Ascending aorta (tissue), 2 donors: ENCODE results near the gene EXOC7. TPM values are rescaled to one million over a fixed set of nuclear protein-coding genes. Genes with fewer than 3 reads are reported as not detected.
A peak's percentile ranks its signal among the peaks of the same experiment; 100 is the strongest.

Source experiments
- DNase-seq, 2 donors: peaks; one replicate each; pipeline ENCODE4 v3.0.0-alpha.2; 2019; ENCODE audit warnings: low spot score in 2 of 2
- H3K27ac ChIP-seq, 2 donors: fragments of 200-600 bp; sonication (generic); one replicate each; pipeline ENCODE4 v1.5.1; 2016 to 2017; ENCODE audit warnings: mild to moderate bottlenecking in 1 of 2
- H3K27me3 ChIP-seq: fragments of 200-600 bp; sonication (generic); one replicate; pipeline ENCODE4 v1.5.1; 2017
- H3K36me3 ChIP-seq, 2 donors: fragments of 200-600 bp; sonication (generic); one replicate each; pipeline ENCODE4 v1.5.1; 2016
- H3K4me1 ChIP-seq, 2 donors: fragments of 200-600 bp; sonication (generic); one replicate each; pipeline ENCODE4 v1.5.1; 2016 to 2017; ENCODE audit warnings: mild to moderate bottlenecking in 1 of 2
- H3K4me3 ChIP-seq, 2 donors: fragments of 200-600 bp; sonication (generic); one replicate each; pipeline ENCODE4 v1.5.1; 2016 to 2017; ENCODE audit warnings: mild to moderate bottlenecking in 1 of 2
- H3K9me3 ChIP-seq, 2 donors: fragments of 200-600 bp; sonication (generic); one replicate each; pipeline ENCODE4 v1.5.1; 2016
- intact Hi-C: fragments of 100-400 bp; cut with DNase I; formaldehyde crosslinking; loops from one replicate; pipeline ENCODE4 v1.15.1; 2023
- total RNA-seq: library from RNA; depleted of rRNA; stranded (reverse); fragments of >200 nt; gene quantifications from one replicate; pipeline ENCODE4 v1.1.0, GENCODE V29; 2016
- TF ChIP-seq, protein P1 (sequence below), 3 experiments: fragments of 200-600 bp in 2 of 3; fragments of 450-650 bp in 1 of 3; sonication (generic) in 2 of 3; IDR thresholded peaks; one replicate each; pipeline ENCODE4 v1.5.1; 2016 to 2019; ENCODE audit warnings: antibody characterized with exemption in 3 of 3, mild to moderate bottlenecking in 1 of 3, moderate library complexity in 1 of 3

The EXOC7 gene
- total RNA-seq, 1 donor from 2014 or later, result 123 TPM

DNA sequence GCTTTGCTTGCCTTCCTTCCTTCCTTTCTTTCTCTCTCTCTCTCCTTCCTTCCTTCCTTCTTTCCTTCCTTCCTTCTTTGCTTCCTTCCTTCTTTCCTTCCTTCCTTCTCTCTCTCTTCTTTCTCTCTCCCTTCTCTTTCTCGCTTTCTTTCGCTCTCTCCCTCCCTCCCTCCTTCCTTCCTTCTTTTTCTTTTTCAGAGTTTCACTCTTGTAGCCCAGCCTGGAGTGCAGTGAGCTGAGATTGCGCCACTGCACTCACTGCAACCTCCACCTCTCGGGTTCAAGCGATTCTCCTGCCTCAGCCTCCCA, 19.6 kb upstream of the EXOC7 start:
- intact Hi-C loops, result loop anchor here (5.0 kb wide), 1 partner anchor 174 kb away; no protein-coding TSS in a partner anchor
- H3K27ac ChIP-seq, result no peak overlapping the region
- DNase-seq, result no peak
- H3K9me3 ChIP-seq, result no peaks in the 10 kb centered on the region
- no peaks in the 10 kb centered on the region for H3K27me3 ChIP-seq
- TF ChIP-seq, protein P1, sequence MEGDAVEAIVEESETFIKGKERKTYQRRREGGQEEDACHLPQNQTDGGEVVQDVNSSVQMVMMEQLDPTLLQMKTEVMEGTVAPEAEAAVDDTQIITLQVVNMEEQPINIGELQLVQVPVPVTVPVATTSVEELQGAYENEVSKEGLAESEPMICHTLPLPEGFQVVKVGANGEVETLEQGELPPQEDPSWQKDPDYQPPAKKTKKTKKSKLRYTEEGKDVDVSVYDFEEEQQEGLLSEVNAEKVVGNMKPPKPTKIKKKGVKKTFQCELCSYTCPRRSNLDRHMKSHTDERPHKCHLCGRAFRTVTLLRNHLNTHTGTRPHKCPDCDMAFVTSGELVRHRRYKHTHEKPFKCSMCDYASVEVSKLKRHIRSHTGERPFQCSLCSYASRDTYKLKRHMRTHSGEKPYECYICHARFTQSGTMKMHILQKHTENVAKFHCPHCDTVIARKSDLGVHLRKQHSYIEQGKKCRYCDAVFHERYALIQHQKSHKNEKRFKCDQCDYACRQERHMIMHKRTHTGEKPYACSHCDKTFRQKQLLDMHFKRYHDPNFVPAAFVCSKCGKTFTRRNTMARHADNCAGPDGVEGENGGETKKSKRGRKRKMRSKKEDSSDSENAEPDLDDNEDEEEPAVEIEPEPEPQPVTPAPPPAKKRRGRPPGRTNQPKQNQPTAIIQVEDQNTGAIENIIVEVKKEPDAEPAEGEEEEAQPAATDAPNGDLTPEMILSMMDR (IDR thresholded peaks at IDR 0.05), result no peak
- no peaks in the 10 kb centered on the region for H3K36me3 ChIP-seq
- H3K4me1 ChIP-seq, result peaks cover 7% of the 10 kb centered on the region in 2 donors
- no peak overlapping the region for H3K4me3 ChIP-seq

DNA sequence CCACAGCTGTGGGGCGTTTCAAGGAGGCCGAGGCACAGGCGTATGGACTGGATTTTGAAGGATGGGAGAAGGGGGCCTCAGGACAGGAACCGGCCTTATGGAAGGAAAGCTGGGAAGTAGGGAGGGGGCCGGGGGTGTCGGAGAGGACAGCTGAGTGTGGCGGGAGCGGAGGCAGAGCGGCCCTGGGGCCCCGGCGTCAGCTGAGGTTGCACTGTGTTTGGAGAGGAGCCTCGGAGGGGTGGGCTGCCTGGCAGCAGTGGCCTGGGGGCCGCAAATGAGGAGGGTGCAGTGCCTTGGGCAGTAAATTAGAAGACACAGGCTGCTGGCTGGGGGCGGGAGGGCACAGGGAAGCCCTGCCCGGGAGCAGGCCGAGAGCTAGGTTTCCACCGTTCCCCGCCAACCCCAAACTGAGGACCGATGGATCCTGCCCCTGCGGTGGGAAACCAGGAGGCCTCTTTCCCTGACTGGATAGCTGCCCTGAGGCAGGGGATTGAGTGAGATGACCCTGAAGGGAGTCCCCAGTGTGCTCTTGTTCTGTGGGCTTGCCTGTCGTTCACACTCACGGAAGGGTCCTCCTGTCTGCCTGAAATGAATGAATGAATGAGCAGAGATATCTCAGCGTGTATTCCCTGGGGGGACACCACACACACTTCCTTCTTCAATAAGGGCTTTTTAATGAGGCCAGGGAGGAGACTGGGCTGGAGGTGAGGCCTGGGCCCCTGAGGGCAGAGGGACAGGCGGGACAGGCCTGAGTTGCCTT, 19.0 kb upstream of the EXOC7 start:
- no peak overlapping the region for H3K4me3 ChIP-seq
- intact Hi-C loops, result loop anchor here (5.0 kb wide), 1 partner anchor 175 kb away; no protein-coding TSS in a partner anchor
- DNase-seq, result no peak
- TF ChIP-seq, protein P1 (IDR thresholded peaks at IDR 0.05), result no peak
- H3K4me1 ChIP-seq, result peaks cover 7% of the 10 kb centered on the region in 2 donors
- H3K36me3 ChIP-seq, result no peaks in the 10 kb centered on the region
- H3K27me3 ChIP-seq, result no peaks in the 10 kb centered on the region
- no peaks in the 10 kb centered on the region for H3K9me3 ChIP-seq
- no peak overlapping the region for H3K27ac ChIP-seq

DNA sequence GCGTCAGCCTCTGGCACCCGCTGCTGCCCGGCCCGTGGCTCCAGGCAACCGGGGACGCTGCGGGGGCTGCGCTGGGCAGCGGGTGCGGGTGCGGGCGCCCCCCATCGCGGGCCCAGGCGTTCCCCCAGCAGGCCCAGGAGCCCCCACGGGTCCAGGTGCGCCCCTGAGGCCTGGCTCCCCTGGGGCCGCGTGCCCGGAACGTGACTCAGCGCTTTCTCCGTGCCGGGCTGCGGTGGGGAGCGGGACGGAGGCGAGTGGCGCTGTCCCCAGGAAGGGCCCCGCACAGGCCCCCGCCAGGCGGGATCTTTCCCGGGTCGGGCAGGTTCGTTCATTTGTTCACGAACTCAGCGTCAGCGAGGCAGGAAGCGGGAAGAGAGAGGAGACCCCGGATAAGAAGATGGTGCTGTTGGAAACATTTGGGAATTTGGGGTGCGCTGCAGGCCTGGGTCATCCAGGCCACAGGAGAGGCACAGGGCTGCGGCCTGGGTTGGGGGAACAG, 18.4 kb upstream of the EXOC7 start:
- no peaks in the 10 kb centered on the region for H3K27me3 ChIP-seq
- no peaks in the 10 kb centered on the region for H3K9me3 ChIP-seq
- H3K4me1 ChIP-seq, result peaks cover 7% of the 10 kb centered on the region in 2 donors
- intact Hi-C loops, result loop anchor here (1.0 to 5.0 kb wide), 4 partner anchors 25 to 175 kb away; no protein-coding TSS in a partner anchor
- TF ChIP-seq, protein P1 (IDR thresholded peaks at IDR 0.05), result no peak
- peak overlapping the region; percentile 52 to 73 for H3K4me3 ChIP-seq
- DNase-seq, result no peak
- H3K27ac ChIP-seq, result no peak overlapping the region
- H3K36me3 ChIP-seq, result no peaks in the 10 kb centered on the region

DNA sequence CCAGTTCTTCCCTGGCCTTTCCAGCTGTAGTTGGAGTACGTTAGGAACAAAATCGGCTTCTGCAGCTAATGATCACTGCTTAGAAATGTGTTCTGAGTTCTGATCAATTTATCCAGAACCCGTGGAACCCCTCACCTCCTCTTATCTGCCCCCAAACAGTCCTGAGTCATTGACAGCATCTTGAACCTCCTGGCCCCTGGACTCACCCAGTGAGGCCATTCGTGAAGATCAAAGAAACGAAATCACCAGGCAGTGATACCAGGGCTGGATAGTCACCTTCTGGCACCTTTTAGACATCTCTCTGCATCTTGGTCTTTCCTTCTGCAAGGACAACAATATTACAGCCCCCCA, 17.0 kb upstream of the EXOC7 start:
- H3K4me1 ChIP-seq, result peaks cover 7% of the 10 kb centered on the region in 2 donors
- no peaks in the 10 kb centered on the region for H3K9me3 ChIP-seq
- H3K36me3 ChIP-seq, result no peaks in the 10 kb centered on the region
- intact Hi-C loops, result loop anchor here (1.0 to 5.0 kb wide), 4 partner anchors 26 to 177 kb away; no protein-coding TSS in a partner anchor
- H3K4me3 ChIP-seq, result no peak overlapping the region
- H3K27ac ChIP-seq, result no peak overlapping the region
- H3K27me3 ChIP-seq, result no peaks in the 10 kb centered on the region
- no peak for DNase-seq
- TF ChIP-seq, protein P1 (IDR thresholded peaks at IDR 0.05), result no peak

DNA sequence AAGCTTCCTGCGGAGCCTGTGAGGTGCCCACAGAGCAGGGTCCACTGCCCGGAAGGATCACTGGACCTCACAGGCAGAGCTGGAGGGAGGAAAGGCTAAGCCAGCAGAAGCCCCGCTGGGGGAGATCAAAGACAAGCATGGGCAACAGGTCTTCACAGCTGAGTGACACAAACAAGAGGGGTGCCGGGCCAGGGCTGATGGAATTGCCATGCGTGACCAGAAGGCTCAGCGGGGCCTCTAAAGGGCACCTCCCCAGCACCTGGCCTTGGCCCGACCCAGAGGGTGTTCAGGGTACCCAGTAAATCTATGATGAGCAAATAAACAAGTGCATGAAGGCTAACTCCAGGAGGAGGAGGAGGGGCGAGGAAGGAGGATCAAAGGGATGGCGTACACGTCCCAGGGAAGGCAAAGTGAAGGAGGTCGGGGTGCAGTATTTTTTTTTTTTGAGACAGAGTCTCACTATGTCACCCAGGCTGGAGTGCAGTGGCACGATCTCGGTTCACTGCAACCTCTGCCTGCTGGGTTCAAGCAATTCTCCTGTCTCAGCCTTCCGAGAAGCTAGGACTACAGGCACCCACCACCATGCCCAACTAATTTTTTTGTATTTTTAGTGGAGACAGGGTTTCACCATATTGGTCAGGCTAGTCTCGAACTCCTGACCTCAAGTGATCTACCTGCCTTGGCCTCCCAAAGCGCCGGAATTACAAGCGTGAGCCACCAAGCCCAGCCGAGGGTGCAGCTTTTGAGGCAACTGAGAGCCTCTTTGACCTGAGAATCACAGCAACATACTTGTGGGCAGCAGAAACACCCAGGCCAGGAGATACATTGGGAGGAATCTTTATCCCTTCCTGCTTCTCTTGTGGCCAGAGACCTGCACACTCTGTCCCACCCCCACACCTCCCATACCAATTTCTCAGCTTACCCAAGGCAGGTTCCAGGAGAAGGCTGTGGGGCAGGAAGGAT, 16.1 kb upstream of the EXOC7 start:
- TF ChIP-seq, protein P1 (IDR thresholded peaks at IDR 0.05), result no peak
- no peak for DNase-seq
- Histone ChIP-seq H3K27me3 (no peaks in the 10 kb centered on the region), H3K4me1 (peaks cover 7% of the 10 kb centered on the region in 2 donors), H3K9me3 (no peaks in the 10 kb centered on the region), H3K4me3 (no peak overlapping the region), H3K36me3 (no peaks in the 10 kb centered on the region), H3K27ac (no peak overlapping the region)
- intact Hi-C loops, result loop anchor here (2.0 to 5.0 kb wide), 2 partner anchors 27 to 178 kb away; no protein-coding TSS in a partner anchor
